IPS-20b (cell line): Measurements from ENCODE around the gene TSPY4.
"Not testable (repeated sequence)": the region's sequence is repeated elsewhere in the genome, so short reads cannot be mapped to it uniquely, and the experiment has no call there.

Source experiments
- H3K27ac ChIP-seq: one replicate; pipeline ENCODE4 v1.5.1; 2013; ENCODE audit warnings: low read length
- H3K27me3 ChIP-seq: 2 replicates; pipeline ENCODE4 v1.6.1; 2013; ENCODE audit warnings: mild to moderate bottlenecking, low read length, inconsistent platforms; ENCODE audit not compliant: insufficient read depth
- H3K36me3 ChIP-seq: 2 replicates; pipeline ENCODE4 v1.6.1; 2013; ENCODE audit warnings: low read depth, mild to moderate bottlenecking, inconsistent platforms, low read length, moderate library complexity; ENCODE audit not compliant: insufficient read depth
- H3K4me1 ChIP-seq: 2 replicates; pipeline ENCODE4 v1.6.1; 2013; ENCODE audit warnings: mild to moderate bottlenecking, control low read depth, inconsistent platforms, low read length, moderate library complexity; ENCODE audit not compliant: insufficient read depth
- H3K4me3 ChIP-seq: 2 replicates; pipeline ENCODE4 v1.5.1; 2013; ENCODE audit warnings: mild to moderate bottlenecking, low read length, inconsistent platforms
- H3K9ac ChIP-seq: 2 replicates; pipeline ENCODE4 v1.6.1; 2013; ENCODE audit warnings: low read depth, mild to moderate bottlenecking, inconsistent platforms, low read length, moderate library complexity
- H3K9me3 ChIP-seq: 2 replicates; pipeline ENCODE4 v1.6.1; 2013; ENCODE audit warnings: mild to moderate bottlenecking, low read depth, low read length, inconsistent platforms; ENCODE audit not compliant: insufficient read depth

TSPY4 gene

DNA sequence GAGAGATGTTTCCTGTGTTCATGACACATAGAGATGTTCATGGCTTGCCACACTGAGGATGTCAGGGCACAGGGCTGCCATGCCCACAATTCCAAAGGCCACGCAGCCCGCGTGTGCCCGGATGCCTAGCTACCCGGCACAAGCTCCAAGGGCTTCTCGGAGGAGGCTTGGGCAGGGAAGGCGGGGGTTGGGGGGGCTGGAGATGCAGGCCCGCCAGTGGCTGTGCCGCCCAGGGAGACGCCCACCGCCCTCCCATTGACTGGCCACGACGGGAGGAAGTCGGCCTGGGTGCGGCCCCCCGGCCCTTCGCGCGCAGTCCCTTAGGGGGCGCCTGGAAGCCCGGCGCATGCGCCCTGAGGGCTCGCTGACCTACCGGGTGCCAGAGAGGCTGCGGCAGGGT, at the start of gene TSPY4:
Gene TSPY4, plus strand, starts transcription at position 301 of the 400 bp plus-strand sequence. Its CDS starts 46 bp downstream, at position 347.
- H3K4me1 ChIP-seq, H3K36me3 ChIP-seq, H3K27me3 ChIP-seq, H3K9ac ChIP-seq, H3K9me3 ChIP-seq, H3K27ac ChIP-seq, H3K4me3 ChIP-seq: not testable (repeated sequence)

- Histone ChIP-seq H3K4me3 (no peak overlapping the region), H3K27ac (no peak overlapping the region), H3K9ac (no peak overlapping the region), H3K9me3 (peaks cover 6% of the 10 kb centered on the region), H3K4me1 (no peaks in the 10 kb centered on the region), H3K27me3 (no peaks in the 10 kb centered on the region), H3K36me3 (no peaks in the 10 kb centered on the region)
Measured at GRCh38 chrY:9320996-9321395, 16.3 kb upstream of the TSPY4 start.

DNA sequence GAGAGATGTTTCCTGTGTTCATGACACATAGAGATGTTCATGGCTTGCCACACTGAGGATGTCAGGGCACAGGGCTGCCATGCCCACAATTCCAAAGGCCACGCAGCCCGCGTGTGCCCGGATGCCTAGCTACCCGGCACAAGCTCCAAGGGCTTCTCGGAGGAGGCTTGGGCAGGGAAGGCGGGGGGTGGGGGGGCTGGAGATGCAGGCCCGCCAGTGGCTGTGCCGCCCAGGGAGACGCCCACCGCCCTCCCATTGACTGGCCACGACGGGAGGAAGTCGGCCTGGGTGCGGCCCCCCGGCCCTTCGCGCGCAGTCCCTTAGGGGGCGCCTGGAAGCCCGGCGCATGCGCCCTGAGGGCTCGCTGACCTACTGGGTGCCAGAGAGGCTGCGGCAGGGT, 20.2 kb downstream of the TSPY4 start, which contains the start of gene TSPY8:
Gene TSPY8, plus strand, starts transcription at position 301 of the 400 bp plus-strand sequence. Its CDS starts 46 bp downstream, at position 347.
- H3K4me3 ChIP-seq, H3K36me3 ChIP-seq: not testable (repeated sequence)

More for the DNA sequence above, 20.2 kb downstream of the TSPY4 start, which contains the start of gene TSPY8:
- not testable (repeated sequence) for H3K27ac ChIP-seq, H3K9ac ChIP-seq, H3K27me3 ChIP-seq, H3K9me3 ChIP-seq, H3K4me1 ChIP-seq
